GM18858 (cell line): ENCODE results near the gene LPIN2.
"Not testable (repeated sequence)": the region's sequence is repeated elsewhere in the genome, so short reads cannot be mapped to it uniquely, and the experiment has no call there.

Experiments
- ATAC-seq: cut with Tn5 transposase; IDR thresholded peaks from one replicate; pipeline ENCODE4 v1.9.1; 2021; ENCODE audit not compliant: unreplicated experiment

The LPIN2 gene

GRCh38 chr18:3044931-3045698 lies 32.2 kb upstream of the LPIN2 start:
- ATAC-seq, result no peak

- no peak for ATAC-seq
Observed at GRCh38 chr18:3042379-3042778, 29.4 kb upstream of the LPIN2 start.

GRCh38 chr18:3041843-3042242 lies 28.9 kb upstream of the LPIN2 start:
- no peak for ATAC-seq

- ATAC-seq, result no peak
Observed at GRCh38 chr18:3040881-3041280, 27.9 kb upstream of the LPIN2 start.

- no peak for ATAC-seq
Observed at GRCh38 chr18:3040173-3040572, 27.2 kb upstream of the LPIN2 start.

GRCh38 chr18:3037423-3037915 lies 24.5 kb upstream of the LPIN2 start:
- ATAC-seq, result peak; percentile 99

- no peak for ATAC-seq
Observed at GRCh38 chr18:3036108-3036507, 23.2 kb upstream of the LPIN2 start.

GRCh38 chr18:3035635-3036034 lies 22.7 kb upstream of the LPIN2 start:
- no peak for ATAC-seq

- ATAC-seq, result no peak
Observed at GRCh38 chr18:3032721-3033120, 19.8 kb upstream of the LPIN2 start.

- ATAC-seq, result no peak
Observed at GRCh38 chr18:3029215-3029952, 16.4 kb upstream of the LPIN2 start.

GRCh38 chr18:3028115-3028514 lies 15.2 kb upstream of the LPIN2 start:
- ATAC-seq, result not testable (repeated sequence)

- no peak for ATAC-seq
Observed at GRCh38 chr18:3027370-3027891, 14.5 kb upstream of the LPIN2 start.

- ATAC-seq, result no peak
Observed at GRCh38 chr18:3025544-3025943, 12.6 kb upstream of the LPIN2 start.

- ATAC-seq, result not testable (repeated sequence)
Observed at GRCh38 chr18:3023603-3024002, 10.7 kb upstream of the LPIN2 start.

- no peak for ATAC-seq
Observed at GRCh38 chr18:3016585-3017297, 3.8 kb upstream of the LPIN2 start.

GRCh38 chr18:3015851-3016250 lies 2.9 kb upstream of the LPIN2 start:
- no peak for ATAC-seq

GRCh38 chr18:3015204-3015592 lies 2.3 kb upstream of the LPIN2 start:
- ATAC-seq, result no peak

GRCh38 chr18:3014503-3015203 lies 1.7 kb upstream of the LPIN2 start:
- no peak for ATAC-seq

GRCh38 chr18:3012136-3013023 lies 564 bp downstream of the LPIN2 start:
- no peak for ATAC-seq

GRCh38 chr18:3010086-3010485 lies 2.9 kb downstream of the LPIN2 start:
- no peak for ATAC-seq
